ENCODE results near the gene LRRC10B. TPM values are rescaled to one million over a fixed set of nuclear protein-coding genes. Genes with fewer than 3 reads are reported as not detected.

Gene LRRC10B
- total and polyA plus RNA-seq, 4 donors, result 9.2 to 29.3 (median 11.5) TPM

DNA sequence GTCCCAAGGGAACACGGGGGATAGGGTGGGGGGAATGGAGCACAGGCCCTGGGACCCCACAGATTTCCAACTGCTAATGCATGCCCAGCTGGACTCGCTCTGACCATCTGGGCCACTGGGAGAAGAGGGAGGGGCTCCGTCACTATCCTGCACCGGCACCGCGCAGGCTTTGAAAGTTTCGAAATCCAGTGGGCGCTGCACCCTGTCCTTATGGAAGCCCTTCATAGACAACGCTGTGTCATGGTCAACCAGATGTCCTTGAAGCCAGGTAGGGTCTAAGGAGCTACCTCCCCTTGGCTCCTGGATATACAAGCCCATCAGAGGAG lies 30.1 kb downstream of the LRRC10B start:
- Histone ChIP-seq H3K4me3 (no peak overlapping the region), H3K4me1 (ENCODE audit: control insufficient read depth in 5 of 5, insufficient read depth in 5 of 5, low read length in 5 of 5) (peaks cover 2 to 68% (median 11%) of the 10 kb centered on the region in 5 donors), H3K36me3 (ENCODE audit: control insufficient read depth in 4 of 4, insufficient read depth in 4 of 4, low read length in 4 of 4) (no peaks in the 10 kb centered on the region), H3K9ac (ENCODE audit: insufficient read depth in 1 of 2, low read length in 2 of 2) (no peak overlapping the region), H3K27me3 (ENCODE audit: control insufficient read depth in 3 of 3, insufficient read depth in 3 of 3, low read length in 2 of 3) (no peaks in the 10 kb centered on the region), H3K9me3 (ENCODE audit: control insufficient read depth in 4 of 4, insufficient read depth in 3 of 4, low read length in 3 of 4) (no peaks in the 10 kb centered on the region), H3K27ac (ENCODE audit: low read depth in 1 of 2, low read length in 1 of 2) (no peak overlapping the region)
- 83 to 84% methylated on average over 9 of the region's 9 CpGs for WGBS, 2 donors
- no peak for ATAC-seq (ENCODE audit: insufficient read depth, low FRiP score)
- TF ChIP-seq, protein P1, sequence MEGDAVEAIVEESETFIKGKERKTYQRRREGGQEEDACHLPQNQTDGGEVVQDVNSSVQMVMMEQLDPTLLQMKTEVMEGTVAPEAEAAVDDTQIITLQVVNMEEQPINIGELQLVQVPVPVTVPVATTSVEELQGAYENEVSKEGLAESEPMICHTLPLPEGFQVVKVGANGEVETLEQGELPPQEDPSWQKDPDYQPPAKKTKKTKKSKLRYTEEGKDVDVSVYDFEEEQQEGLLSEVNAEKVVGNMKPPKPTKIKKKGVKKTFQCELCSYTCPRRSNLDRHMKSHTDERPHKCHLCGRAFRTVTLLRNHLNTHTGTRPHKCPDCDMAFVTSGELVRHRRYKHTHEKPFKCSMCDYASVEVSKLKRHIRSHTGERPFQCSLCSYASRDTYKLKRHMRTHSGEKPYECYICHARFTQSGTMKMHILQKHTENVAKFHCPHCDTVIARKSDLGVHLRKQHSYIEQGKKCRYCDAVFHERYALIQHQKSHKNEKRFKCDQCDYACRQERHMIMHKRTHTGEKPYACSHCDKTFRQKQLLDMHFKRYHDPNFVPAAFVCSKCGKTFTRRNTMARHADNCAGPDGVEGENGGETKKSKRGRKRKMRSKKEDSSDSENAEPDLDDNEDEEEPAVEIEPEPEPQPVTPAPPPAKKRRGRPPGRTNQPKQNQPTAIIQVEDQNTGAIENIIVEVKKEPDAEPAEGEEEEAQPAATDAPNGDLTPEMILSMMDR (IDR thresholded peaks at IDR 0.05; ENCODE audit: control extremely low read depth, extremely low read depth), result no peak
- no peak for DNase-seq

GRCh38 chr11:61539006-61539405 lies 30.5 kb downstream of the LRRC10B start:
- Histone ChIP-seq H3K27me3 (ENCODE audit: control insufficient read depth in 3 of 3, insufficient read depth in 3 of 3, low read length in 2 of 3) (no peaks in the 10 kb centered on the region), H3K27ac (ENCODE audit: low read depth in 1 of 2, low read length in 1 of 2) (no peak overlapping the region), H3K4me1 (ENCODE audit: control insufficient read depth in 5 of 5, insufficient read depth in 5 of 5, low read length in 5 of 5) (peaks cover 2 to 68% (median 11%) of the 10 kb centered on the region in 5 donors), H3K9me3 (ENCODE audit: control insufficient read depth in 4 of 4, insufficient read depth in 3 of 4, low read length in 3 of 4) (no peaks in the 10 kb centered on the region), H3K36me3 (ENCODE audit: control insufficient read depth in 4 of 4, insufficient read depth in 4 of 4, low read length in 4 of 4) (no peaks in the 10 kb centered on the region), H3K4me3 (no peak overlapping the region), H3K9ac (ENCODE audit: insufficient read depth in 1 of 2, low read length in 2 of 2) (no peak overlapping the region)
- TF ChIP-seq, protein P1 (IDR thresholded peaks at IDR 0.05; ENCODE audit: control extremely low read depth, extremely low read depth), result no peak
- ATAC-seq (ENCODE audit: insufficient read depth, low FRiP score), result no peak
- 82 to 87% methylated on average over 11 of the region's 11 CpGs for WGBS, 2 donors
- DNase-seq, result peak in 1 of 3 donors; percentile 55

DNA sequence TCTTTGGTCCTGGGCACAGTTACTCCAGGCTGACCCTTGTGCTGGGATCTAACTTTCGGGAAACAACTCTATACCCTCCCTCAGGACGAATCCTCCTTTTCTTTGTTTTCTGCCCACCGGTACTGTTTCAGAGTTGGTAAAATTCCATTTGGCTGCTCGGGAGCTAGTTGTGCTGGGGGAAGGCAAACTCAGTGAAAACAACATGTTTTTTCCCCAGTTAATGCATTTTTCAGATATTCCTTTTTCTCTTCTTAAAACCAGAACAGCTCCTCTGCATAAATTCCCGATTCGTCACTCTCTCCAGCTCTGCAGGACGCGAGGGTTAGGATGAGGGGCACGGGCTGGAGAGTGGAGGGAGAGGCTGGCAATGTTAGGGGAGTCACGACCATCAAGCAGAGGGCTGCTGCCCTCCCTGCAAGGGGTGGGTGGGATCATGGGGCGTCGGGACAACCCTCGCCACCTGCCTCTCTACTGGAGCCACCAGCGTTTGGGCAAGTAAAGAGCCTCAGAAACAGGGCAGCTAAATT lies 31.3 kb downstream of the LRRC10B start:
- no peaks in the 10 kb centered on the region for H3K27me3 ChIP-seq (ENCODE audit: control insufficient read depth in 3 of 3, insufficient read depth in 3 of 3, low read length in 2 of 3)
- DNase-seq (no peak), ATAC-seq (ENCODE audit: insufficient read depth, low FRiP score) (no peak)
- 65 to 74% methylated on average over 14 of the region's 14 CpGs for WGBS, 2 donors
- no peaks in the 10 kb centered on the region for H3K36me3 ChIP-seq (ENCODE audit: control insufficient read depth in 4 of 4, insufficient read depth in 4 of 4, low read length in 4 of 4)
- H3K27ac ChIP-seq (ENCODE audit: low read depth in 1 of 2, low read length in 1 of 2), result no peak overlapping the region
- no peak overlapping the region for H3K9ac ChIP-seq (ENCODE audit: insufficient read depth in 1 of 2, low read length in 2 of 2)
- no peaks in the 10 kb centered on the region for H3K9me3 ChIP-seq (ENCODE audit: control insufficient read depth in 4 of 4, insufficient read depth in 3 of 4, low read length in 3 of 4)
- TF ChIP-seq, protein P1 (IDR thresholded peaks at IDR 0.05; ENCODE audit: control extremely low read depth, extremely low read depth), result no peak
- H3K4me1 ChIP-seq (ENCODE audit: control insufficient read depth in 5 of 5, insufficient read depth in 5 of 5, low read length in 5 of 5), result peaks cover 2 to 62% (median 6%) of the 10 kb centered on the region in 5 donors
- H3K4me3 ChIP-seq, result no peak overlapping the region

GRCh38 chr11:61540528-61540927 lies 32.0 kb downstream of the LRRC10B start:
- Histone ChIP-seq H3K27ac (ENCODE audit: low read depth in 1 of 2, low read length in 1 of 2) (no peak overlapping the region), H3K9ac (ENCODE audit: insufficient read depth in 1 of 2, low read length in 2 of 2) (no peak overlapping the region), H3K9me3 (ENCODE audit: control insufficient read depth in 4 of 4, insufficient read depth in 3 of 4, low read length in 3 of 4) (no peaks in the 10 kb centered on the region), H3K4me1 (ENCODE audit: control insufficient read depth in 5 of 5, insufficient read depth in 5 of 5, low read length in 5 of 5) (peaks cover under 1 to 56% (median 6%) of the 10 kb centered on the region in 5 donors), H3K4me3 (no peak overlapping the region), H3K36me3 (ENCODE audit: control insufficient read depth in 4 of 4, insufficient read depth in 4 of 4, low read length in 4 of 4) (no peaks in the 10 kb centered on the region), H3K27me3 (ENCODE audit: control insufficient read depth in 3 of 3, insufficient read depth in 3 of 3, low read length in 2 of 3) (no peaks in the 10 kb centered on the region)
- DNase-seq (no peak), ATAC-seq (ENCODE audit: insufficient read depth, low FRiP score) (no peak)
- WGBS, 2 donors, result 56 to 67% methylated on average over 9 of the region's 9 CpGs
- TF ChIP-seq, protein P1 (IDR thresholded peaks at IDR 0.05; ENCODE audit: control extremely low read depth, extremely low read depth), result no peak
